Islet precursor cell (in vitro differentiated cells): ENCODE results near the gene GPS2.

Experiments used
- DNase-seq: peaks from one replicate; pipeline ENCODE4 v3.0.0-alpha.2; 2018

The GPS2 gene

DNA sequence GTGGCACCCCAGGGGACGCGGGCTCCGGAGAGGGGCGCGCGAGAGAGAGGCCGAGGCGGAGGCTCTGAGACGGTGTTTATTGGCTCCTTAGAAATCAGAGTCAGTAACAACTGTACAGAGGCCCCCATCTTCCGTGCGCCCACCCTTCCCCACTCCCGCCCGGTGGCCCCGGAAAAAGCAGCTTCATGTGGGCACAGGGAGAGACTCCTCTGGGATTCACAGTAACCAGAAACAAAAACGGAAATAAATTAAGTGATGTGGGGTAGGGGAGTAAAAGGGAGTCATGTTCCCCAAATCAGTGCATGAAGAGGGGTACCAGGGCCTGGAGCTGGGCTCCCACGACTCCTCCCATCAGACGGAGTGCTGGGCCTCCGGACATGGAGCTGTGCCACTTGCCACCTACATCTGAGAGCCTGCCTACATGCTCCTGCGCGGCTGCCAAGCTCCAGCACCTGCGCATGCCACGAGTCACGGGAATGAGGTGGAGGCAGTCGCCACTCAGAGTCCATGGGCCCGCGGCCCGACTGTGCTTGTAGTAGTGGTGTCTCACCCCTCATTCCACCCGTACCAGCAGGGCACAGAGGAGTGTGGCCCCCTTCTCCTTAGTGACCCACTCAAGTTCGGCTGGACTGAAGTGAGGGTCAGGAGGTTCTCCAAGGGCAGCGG is 543 bp upstream of the GPS2 start:
- no peak for DNase-seq

- DNase-seq, result peak; percentile 62
Measured at GRCh38 chr17:7313890-7314718, 1.1 kb downstream of the GPS2 start.

DNA sequence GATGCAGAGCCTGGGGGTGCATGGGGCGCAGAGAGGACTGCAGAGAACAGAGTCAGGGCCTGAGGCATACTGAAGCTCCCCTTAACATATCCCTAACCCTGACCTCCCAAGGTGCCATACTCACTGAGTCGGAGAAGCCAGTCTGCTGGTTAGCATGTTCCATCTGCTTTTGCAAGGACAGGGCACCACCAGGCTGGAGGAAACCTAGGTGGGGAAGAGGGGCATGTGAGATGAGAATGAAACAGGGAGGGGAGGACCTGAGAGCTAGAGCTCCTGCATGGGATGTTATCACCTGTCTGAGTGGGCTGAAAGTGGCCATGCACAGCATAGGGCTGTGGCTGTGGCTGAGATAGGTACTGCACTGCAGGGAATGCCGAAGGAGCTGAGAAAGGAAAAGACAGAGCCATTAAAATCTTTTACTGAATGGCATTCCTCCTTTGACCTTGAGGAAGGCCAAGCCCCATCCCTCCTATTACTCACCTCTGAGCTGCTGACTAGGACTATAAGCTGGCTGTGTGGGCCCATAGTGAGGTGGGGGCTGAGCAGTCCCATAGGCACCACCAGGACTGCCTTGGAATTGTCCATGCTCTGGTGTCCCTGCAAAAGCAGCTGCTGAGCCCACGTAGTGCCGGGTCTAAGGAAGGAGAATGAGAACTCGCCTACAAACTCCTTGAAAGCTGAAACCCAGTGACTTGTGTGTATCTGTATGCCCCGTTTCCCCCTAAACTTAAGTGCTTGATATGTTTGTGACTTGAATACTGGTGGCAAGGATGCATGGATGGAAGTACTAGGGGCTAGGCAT is 1.9 kb downstream of the GPS2 start:
- DNase-seq, result peak; percentile 76

DNA sequence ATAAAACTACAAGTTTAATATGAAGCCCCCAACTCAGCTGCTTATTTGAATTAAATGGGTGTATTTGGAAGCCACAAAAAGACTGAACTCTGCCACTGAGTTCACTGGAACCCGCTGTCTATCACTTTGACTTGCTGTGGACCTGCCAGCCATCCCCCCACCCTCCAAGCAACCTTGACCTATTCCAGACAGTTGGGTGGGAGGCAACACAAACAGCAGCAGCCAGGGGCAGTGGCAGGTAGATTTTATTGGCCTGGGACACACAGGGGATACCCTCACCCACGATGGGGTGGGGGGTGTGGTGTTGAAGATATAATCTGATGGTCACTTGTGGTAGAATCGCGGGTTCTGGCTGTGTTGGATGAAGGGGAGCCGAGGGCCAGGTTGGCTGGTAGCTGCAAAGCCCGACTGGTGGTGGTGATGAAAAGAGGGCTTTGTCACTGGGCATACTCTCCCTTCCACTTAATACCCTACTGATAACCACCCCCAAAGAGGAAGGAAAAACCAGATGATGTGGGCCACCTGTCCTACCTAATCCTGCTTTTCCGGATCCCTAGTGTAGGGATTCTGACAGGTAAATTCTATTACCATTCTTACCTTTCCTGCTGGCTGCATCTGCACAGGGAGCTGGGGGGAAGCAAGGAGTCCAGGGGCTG is 2.6 kb downstream of the GPS2 start:
- no peak for DNase-seq

DNA sequence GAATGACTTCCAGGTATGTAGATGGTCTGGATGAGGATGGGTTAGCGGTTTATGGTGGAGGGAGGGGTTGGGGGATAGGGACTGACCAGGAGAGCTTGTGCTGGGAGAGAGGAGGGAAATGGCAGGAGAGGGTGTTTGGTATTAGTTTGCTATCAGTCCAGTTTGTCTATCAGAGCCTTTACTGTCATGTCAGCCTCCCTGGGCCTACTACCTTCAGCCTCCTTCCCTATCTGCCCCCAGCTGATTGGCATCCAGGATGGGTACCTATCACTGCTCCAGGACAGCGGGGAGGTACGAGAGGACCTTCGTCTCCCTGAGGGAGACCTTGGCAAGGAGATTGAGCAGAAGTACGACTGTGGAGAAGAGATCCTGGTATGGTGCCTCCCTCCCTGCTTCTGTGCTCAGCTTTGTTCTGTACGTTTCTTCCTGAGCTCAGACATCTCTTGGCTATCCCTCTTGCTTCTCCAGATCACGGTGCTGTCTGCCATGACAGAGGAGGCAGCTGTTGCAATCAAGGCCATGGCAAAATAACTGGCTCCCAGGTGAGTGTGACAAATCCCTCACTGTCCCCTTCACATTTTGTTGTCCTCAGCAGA is 4.0 kb downstream of the GPS2 start:
- DNase-seq, result no peak

DNA sequence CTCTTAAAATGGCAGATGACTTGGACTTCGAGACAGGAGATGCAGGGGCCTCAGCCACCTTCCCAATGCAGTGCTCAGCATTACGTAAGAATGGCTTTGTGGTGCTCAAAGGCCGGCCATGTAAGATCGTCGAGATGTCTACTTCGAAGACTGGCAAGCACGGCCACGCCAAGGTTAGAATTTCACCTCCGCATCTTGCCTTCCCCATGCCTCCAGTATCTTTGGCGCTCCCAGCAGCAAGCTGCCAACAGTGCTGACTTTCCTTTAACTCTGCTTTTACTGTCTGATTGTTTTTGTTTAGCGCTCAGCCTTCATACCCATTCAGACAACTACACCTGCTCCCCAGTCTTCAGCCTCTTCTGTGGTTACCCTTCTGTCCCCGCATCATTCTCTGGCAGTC is 5.5 kb downstream of the GPS2 start:
- peak; percentile 43 for DNase-seq

GRCh38 chr17:7308625-7309433 is 6.3 kb downstream of the GPS2 start:
- DNase-seq, result peak; percentile 92

GRCh38 chr17:7307686-7308624 is 7.2 kb downstream of the GPS2 start:
- DNase-seq, result peak; percentile 65

DNA sequence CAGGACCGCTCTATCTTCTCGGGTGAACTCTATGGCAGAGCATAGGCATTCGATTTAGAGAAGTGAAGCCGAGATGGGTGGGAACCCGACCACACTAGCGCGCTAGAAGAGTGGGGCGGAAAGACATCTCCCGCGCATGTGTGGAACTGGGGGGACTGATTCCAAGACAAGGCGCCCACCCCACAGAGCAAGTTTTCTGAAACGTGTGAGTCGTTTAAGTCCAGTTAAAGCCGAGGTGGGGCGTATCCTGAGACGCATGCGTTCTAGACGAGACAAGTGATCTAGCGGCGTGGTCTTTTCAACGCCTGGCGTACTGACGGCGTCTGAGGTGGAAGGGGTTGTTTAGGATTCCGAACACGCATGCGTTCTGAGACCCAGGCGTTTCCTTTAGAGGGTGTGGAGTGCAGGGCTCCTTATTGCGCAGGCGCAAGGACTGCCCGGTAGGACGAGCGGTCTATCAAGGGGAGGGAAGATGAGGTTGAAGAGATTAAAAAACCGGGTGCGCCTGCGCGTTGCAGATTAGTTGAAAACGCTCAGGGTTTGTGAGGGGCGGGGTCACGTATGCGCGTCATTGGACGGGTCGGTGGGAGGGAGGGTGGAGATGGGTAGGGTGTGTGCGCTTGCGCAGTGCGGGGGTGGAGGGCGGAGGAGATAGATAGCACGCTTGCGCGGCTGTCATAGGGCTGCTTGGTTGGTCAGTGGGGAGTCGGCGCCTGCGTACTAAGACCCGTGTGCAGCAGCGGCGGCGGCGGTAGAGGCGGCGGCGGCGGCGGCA is 8.1 kb downstream of the GPS2 start, which contains the start of gene EIF5A:
EIF5A (plus strand) TSS at position 718 of the 775 bp plus-strand sequence. CDS start 2,008 bp downstream, outside the sequence.
- peak; percentile 100 for DNase-seq

DNA sequence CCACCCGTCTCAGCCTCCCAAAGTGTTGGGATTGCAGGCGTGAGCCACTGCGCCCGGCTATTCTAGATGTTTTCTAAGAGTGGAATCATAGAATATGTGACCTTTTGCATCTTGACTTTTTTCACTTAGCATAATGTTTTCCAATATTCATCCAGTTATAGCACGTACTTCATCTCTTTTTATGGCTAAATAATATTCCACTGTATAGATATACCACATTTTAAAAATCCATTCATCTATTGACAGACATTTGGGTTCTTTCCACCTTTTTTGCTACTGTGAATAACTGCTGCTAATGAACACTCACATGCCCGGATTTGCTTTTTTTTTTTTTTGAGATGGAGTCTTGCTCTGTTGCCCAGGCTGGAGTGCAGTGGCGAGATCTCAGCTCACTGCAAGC is 11.0 kb downstream of the GPS2 start:
- DNase-seq, result no peak

GRCh38 chr17:7296189-7296861 is 18.8 kb downstream of the GPS2 start:
- peak; percentile 94 for DNase-seq

DNA sequence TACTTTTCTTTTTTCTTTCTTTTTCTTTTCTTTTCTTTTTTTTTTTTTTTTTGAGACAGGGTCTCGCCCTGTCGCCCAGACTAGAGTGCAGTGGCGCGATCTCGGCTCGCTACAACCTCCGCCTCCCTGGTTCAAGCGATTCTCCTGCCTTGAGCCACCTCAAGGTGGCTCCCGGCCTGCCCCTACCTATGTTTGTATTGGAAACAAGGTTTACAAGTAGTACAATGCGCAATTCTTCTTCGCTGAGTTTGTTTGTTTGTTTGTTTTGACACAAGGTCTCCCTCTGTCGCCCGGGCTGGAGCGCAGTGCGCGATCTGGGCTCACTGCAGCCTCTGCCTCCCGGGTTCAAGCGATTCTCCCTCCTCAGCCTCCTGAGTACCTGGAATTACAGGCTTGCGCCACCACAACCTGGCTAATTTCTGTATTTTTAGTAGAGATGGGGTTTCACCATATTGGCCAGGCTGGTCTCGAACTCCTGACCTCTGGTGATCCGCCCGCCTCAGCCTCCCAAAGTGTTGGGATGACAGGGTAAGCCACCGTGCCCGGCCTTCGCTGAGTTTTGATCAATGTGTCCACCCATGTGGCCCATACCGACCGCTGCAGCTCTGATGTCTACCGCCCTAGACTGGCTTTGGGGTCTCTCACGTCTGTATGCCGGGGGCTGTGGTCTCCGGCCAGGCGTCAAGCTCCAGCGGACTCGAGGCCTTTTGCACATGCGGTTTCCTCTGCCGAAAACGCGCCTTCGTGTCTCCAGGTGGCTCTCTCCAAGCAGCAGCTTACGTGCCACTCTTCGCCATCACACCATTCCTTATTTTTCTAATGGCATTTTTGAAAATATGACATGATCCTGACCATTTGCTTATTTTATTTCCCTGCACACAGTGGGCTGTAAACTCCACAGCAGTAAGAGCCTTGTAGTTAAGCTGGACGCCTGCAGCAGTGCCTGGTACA is 19.7 kb downstream of the GPS2 start:
- peak; percentile 60 for DNase-seq

- DNase-seq, result peak; percentile 94
Measured at GRCh38 chr17:7294614-7295153, 20.5 kb downstream of the GPS2 start, which contains the start of gene YBX2. YBX2 (minus strand) TSS chr17:7294639; CDS start chr17:7294500, 139 bp downstream.

- DNase-seq, result peak; percentile 79
Measured at GRCh38 chr17:7293816-7294613, 21.1 kb downstream of the GPS2 start.

DNA sequence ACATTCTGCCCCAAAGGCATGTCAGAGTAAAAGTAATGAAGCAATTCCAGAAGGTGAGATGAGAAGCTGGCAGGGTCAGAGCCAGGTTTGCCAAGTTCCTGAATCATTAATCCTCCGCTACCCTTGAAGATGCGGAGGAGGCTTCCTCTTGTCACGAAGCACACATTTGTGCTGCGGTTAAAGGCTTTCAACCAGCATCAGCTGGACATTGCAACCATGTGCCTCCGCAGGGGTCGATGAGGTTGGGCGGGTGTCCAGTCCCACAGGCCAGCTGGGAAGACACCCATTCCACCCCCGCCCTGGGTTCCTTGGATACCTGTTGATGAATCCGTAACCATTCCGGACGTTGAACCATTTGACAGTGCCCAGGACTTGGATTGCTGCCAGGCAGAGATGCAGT is 22.0 kb downstream of the GPS2 start:
- DNase-seq, result peak; percentile 46

DNA sequence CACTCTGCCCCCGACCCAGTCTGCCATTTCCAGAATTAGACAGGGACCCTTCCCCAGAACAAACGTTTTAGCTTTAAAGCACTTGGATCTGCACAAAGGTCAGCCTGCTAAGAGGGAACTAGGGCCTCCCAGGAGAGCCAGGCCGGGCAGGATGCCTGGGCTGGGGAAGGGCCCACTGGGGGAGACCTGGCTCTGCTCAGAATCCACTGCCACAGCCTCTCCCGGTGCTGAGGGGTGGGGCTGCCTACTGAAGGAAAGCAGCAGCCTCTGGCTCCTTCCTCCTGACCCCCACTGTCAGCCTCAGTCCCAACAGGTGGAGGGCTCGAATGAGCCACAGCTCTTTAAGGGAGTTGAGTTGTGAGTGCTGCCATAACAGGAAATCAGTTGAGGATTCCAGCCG is 22.4 kb downstream of the GPS2 start:
- DNase-seq, result peak; percentile 56
